HL-60/S4 treated with phorbol 12-myristate 13-acetate at 8.2 ng/mL for 4 days and 3 days (cell line): ENCODE data around the gene SPINT3.

Experiments
- in situ Hi-C: fragments of 300-500 bp; cut with MboI; formaldehyde crosslinking; loops from 2 replicates; pipeline ENCODE4 v1.15.0; 2022; ENCODE audit warnings: low sequenced_read_pairs

Gene SPINT3

DNA sequence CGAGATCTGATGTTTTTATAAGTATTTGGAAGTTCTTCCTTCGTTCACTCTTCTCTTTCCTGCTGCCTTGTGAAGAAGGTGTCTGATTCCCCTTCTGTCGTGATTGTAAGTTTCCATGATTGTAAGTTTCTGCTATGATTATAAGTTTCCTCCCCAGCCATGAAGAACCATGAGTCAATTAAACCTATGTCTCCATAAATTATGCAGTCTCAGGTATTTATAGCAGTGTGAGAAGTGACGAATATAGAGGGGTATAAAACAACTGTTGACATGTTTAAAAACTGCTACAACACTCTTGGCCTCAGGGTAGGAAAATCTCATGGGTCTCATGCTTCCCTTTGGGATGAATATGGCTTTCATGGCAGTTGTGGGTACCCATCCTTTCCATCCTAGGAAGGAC lies 51.7 kb downstream of the SPINT3 start:
- in situ Hi-C loops: no loop called here

DNA sequence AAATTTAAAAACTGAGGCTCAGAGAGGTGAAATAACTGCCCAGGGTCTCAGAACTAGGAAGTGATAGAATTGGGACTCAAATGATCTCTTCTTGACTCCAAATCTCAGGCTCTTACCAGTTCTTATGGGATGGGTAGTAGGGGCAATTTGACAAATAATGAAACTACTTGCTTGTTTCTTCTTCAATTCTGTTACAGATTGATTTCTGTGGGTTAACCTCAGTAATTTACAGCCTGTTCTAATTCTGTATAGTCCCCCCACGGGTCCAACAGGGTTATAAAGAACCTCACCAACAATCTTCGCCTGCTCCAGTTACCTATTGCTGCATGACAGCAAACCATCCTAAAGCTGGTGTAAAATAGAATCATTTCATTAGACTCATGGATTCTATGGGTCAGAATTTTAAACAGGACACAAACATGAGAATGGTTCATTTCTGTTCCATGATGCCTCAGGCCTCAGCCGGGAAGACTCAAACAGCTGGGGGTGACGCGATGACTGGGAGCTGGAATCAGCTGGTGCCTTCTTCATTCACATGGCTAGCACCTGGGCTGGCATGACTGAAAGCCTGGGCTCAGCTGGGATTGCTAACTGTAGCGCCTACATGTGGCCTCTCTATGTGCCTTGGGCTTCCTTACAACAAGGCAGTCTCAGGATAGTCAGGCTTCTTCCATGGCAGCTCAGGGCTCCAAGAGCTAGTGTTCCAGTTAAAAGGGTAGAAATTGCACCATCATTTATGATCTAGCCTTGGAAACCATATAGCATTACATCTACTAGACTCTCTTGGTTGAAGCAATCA lies 52.5 kb downstream of the SPINT3 start:
- in situ Hi-C loops: no loop called here
